ENCODE measurements around the gene CTSA.
A peak's percentile ranks its signal among the peaks of the same experiment; 100 is the strongest.

Gene CTSA

DNA sequence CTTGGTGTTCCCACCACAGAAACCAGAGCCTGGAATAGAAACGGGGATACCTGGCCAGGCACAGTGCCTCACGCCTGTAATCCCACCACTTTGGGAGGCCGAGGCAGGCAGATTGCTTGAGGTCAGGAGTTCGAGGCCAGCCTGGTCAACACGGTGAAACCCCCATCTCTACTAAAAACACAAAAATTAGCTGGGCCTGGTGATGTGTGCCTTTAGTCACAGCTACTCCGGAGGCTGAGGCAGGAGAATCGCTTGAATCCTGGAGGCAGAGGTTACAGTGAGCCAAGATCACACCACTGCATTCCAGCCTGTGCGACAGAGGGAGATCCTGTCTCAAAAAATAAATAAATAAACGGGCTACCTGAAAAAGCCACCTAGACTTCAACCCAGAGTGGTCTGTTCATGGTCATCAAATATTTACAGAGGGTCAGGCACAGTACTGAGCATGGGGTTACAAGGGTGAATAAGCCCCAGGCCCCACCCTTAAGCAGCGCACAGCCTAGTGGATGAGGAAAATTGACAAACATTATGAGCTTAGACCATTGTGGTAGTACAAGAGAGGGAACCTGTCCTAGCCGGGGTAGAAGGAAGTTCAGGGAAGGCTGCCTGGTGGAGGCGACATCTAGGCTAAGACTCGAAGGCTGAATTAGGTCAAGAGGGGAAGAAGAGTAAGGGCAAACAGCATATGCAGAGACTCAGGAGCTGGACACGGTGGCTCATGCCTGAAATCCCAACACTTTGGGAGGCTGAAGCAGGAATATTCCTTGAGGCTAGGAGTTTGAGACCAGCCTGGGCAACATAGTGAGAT is 36.1 kb downstream of the CTSA start:
- TF ChIP-seq TCF12 (IDR thresholded peaks at IDR 0.05; ENCODE audit: low read depth) = no peak
- no peak for TF ChIP-seq CREB1 (IDR thresholded peaks at IDR 0.05; ENCODE audit: low read depth)
- TF ChIP-seq NFIC (IDR thresholded peaks at IDR 0.05) = no peak
- TF ChIP-seq EP300 (IDR thresholded peaks at IDR 0.05; ENCODE audit: borderline replicate concordance) = no peak
- TF ChIP-seq, protein P1, sequence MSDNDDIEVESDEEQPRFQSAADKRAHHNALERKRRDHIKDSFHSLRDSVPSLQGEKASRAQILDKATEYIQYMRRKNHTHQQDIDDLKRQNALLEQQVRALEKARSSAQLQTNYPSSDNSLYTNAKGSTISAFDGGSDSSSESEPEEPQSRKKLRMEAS (IDR thresholded peaks at IDR 0.05) = no peak
- no peak for TF ChIP-seq YY1 (IDR thresholded peaks at IDR 0.05; ENCODE audit: low read depth)
- no peak for TF ChIP-seq EGR1 (IDR thresholded peaks at IDR 0.05)
- TF ChIP-seq, protein P2, sequence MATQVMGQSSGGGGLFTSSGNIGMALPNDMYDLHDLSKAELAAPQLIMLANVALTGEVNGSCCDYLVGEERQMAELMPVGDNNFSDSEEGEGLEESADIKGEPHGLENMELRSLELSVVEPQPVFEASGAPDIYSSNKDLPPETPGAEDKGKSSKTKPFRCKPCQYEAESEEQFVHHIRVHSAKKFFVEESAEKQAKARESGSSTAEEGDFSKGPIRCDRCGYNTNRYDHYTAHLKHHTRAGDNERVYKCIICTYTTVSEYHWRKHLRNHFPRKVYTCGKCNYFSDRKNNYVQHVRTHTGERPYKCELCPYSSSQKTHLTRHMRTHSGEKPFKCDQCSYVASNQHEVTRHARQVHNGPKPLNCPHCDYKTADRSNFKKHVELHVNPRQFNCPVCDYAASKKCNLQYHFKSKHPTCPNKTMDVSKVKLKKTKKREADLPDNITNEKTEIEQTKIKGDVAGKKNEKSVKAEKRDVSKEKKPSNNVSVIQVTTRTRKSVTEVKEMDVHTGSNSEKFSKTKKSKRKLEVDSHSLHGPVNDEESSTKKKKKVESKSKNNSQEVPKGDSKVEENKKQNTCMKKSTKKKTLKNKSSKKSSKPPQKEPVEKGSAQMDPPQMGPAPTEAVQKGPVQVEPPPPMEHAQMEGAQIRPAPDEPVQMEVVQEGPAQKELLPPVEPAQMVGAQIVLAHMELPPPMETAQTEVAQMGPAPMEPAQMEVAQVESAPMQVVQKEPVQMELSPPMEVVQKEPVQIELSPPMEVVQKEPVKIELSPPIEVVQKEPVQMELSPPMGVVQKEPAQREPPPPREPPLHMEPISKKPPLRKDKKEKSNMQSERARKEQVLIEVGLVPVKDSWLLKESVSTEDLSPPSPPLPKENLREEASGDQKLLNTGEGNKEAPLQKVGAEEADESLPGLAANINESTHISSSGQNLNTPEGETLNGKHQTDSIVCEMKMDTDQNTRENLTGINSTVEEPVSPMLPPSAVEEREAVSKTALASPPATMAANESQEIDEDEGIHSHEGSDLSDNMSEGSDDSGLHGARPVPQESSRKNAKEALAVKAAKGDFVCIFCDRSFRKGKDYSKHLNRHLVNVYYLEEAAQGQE (IDR thresholded peaks at IDR 0.05; ENCODE audit: low read depth) = no peak
- no peak for TF ChIP-seq CEBPB (IDR thresholded peaks at IDR 0.05)
- no peak for TF ChIP-seq ZBTB7A (IDR thresholded peaks at IDR 0.05; ENCODE audit: low read depth)
- no peak for TF ChIP-seq TAF1 (IDR thresholded peaks at IDR 0.05; ENCODE audit: low read depth)
- TF ChIP-seq, protein P3, sequence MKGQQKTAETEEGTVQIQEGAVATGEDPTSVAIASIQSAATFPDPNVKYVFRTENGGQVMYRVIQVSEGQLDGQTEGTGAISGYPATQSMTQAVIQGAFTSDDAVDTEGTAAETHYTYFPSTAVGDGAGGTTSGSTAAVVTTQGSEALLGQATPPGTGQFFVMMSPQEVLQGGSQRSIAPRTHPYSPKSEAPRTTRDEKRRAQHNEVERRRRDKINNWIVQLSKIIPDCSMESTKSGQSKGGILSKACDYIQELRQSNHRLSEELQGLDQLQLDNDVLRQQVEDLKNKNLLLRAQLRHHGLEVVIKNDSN (IDR thresholded peaks at IDR 0.05) = no peak

DNA sequence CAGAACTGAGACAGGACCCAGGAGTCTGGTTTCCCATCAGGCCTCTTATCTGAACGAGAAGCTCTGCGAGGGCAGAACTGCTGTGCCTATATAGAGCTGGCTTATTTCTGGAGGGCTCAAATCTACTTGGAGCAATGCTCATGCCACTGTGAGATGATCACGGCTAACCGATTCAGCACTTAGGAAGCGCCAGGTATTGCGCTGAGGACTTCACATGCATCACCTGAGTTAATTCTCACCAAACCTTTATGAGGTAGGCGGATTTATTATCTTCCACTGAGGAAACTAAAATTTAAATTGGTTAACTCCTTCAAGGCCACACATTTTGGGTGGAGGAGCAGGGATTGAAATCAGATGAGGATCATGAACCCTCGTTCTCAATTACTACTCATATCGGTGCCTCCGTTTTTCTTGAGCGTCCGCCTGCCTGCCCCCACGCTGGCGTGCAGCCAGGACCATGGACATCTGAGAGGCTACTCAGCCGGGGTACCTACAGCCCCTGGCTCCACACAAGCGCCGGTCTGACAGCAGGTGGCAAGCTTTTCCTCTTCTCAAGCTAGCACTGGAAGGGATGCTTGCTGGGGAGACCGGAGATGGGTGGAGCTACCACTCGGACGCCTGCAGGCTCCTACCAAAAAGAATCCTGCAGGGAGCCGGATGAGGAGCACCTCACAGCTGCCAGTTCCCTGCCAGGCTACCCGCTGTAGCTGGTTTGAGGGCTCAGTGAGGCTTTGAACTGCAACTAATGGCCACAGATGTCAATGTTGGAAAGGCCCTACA is 42.3 kb downstream of the CTSA start:
- TF ChIP-seq RAD21 (IDR thresholded peaks at IDR 0.05; ENCODE audit: low read depth) = no peak
- no peak for TF ChIP-seq YY1 (IDR thresholded peaks at IDR 0.05; ENCODE audit: low read depth)
- TF ChIP-seq NFIC (IDR thresholded peaks at IDR 0.05) = peak; percentile 47; the same call in 1 of the 2 replicates
- no peak for TF ChIP-seq FOXM1 (IDR thresholded peaks at IDR 0.05; ENCODE audit: borderline replicate concordance, low read depth)
- peak; percentile 27; the same call in 1 of the 2 replicates for TF ChIP-seq TAF1 (IDR thresholded peaks at IDR 0.05; ENCODE audit: low read depth)
- TF ChIP-seq EGR1 (IDR thresholded peaks at IDR 0.05) = 0 out of 2 replicates have a peak, but pooled peaks have one; percentile 21

DNA sequence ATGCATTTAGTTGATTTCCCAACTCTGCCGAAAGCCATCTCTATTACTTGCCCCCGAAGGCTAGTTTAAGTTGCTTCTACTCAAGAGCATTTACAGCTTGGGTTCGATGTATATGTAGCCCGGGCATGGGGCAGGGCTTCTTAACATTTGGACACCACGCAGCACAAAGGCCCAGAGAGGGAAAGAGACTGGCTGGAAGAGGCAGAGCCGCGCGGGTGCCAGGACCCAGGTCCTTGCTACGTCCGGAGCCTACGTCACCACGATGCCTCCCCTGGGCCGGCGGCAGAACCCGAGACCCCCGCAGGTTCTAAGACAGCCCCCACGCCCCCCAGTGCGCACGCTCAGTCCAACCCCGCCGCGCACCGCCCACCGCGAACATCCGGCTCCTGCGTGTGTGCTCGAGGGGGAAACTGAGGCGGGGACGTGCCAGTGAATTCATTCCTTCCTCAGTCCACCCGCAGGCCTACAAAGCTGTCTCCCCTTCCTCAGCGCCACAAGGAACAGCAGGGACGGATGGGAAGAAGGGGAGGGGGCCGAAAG is 43.0 kb downstream of the CTSA start:
- TF ChIP-seq, protein P3 (IDR thresholded peaks at IDR 0.05) = no peak
- peak; percentile 90 for TF ChIP-seq ZBTB7A (IDR thresholded peaks at IDR 0.05; ENCODE audit: low read depth)

DNA sequence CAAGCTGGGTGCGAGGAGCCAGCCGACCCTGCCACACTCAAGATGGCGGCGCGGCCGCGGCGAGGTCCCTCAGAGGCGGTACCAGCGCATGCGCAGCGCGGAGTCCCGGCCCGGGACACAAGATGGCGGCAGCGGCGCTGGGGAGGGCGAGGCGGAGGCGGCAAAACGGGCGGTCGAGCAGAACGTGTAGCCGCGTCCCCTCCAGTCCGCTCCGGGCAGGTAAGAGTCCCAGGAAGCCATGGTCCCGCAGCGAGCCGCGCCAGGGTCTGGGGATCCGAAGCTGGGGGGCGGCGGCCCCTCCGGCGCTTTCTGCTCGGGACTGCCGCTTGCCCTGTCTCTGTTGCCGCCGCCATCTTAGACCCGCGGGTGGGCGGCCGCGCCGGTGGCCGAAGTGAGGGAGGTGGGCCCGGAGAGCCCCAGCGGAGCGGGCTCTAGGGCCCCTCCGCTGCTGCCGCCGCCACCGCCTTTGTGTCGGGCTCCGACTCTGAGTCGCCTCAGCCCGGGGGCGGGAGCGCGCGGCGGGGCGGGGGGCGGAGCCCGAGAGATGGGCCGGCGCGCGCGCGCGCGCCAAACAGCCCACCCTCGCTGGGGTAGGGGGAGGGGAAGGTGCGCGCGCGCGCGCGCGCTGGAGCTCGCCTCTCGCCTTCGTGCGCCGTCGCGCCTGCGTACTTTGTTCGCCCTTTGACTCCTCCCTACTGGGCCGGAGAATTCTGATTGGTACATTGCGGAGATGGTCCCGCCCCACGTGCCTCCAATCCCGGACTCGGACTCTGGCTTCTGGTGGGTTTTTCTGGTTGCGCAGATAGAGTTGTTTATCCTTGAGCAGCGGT is 43.7 kb downstream of the CTSA start, which contains the start of gene PCIF1:
PCIF1 (plus strand) TSS at position 98 of the 830 bp plus-strand sequence. CDS start 4,317 bp downstream, outside the sequence.
- TF ChIP-seq TCF12 (IDR thresholded peaks at IDR 0.05; ENCODE audit: low read depth) = peak; percentile 60; the same call in 1 of the 2 replicates
- TF ChIP-seq, protein P1 (IDR thresholded peaks at IDR 0.05) = 0 out of 2 replicates have a peak, but pooled peaks have one; percentile 49
- TF ChIP-seq RAD21 (IDR thresholded peaks at IDR 0.05; ENCODE audit: low read depth) = no peak
- TF ChIP-seq TAF1 (IDR thresholded peaks at IDR 0.05; ENCODE audit: low read depth) = peak; percentile 100
- TF ChIP-seq TEAD4 (IDR thresholded peaks at IDR 0.05) = peak; percentile 44; the same call in 1 of the 2 replicates
- TF ChIP-seq EGR1 (IDR thresholded peaks at IDR 0.05) = peak; percentile 83
- TF ChIP-seq, protein P3 (IDR thresholded peaks at IDR 0.05) = peak; percentile 89
- TF ChIP-seq NFIC (IDR thresholded peaks at IDR 0.05) = no peak
- TF ChIP-seq YY1 (IDR thresholded peaks at IDR 0.05; ENCODE audit: low read depth) = peak; percentile 100
- TF ChIP-seq, protein P2 (IDR thresholded peaks at IDR 0.05; ENCODE audit: low read depth) = peak; percentile 39; the same call in 1 of the 2 replicates
- TF ChIP-seq EP300 (IDR thresholded peaks at IDR 0.05; ENCODE audit: borderline replicate concordance) = no peak; the same call in 1 of the 2 replicates
- no peak for TF ChIP-seq CREB1 (IDR thresholded peaks at IDR 0.05; ENCODE audit: low read depth)

Data from Ishikawa (cell line).